Measurements from ENCODE around the gene ZSWIM4.
"Not testable (repeated sequence)": the region's sequence is repeated elsewhere in the genome, so short reads cannot be mapped to it uniquely, and the experiment has no call there.

ZSWIM4 gene

DNA sequence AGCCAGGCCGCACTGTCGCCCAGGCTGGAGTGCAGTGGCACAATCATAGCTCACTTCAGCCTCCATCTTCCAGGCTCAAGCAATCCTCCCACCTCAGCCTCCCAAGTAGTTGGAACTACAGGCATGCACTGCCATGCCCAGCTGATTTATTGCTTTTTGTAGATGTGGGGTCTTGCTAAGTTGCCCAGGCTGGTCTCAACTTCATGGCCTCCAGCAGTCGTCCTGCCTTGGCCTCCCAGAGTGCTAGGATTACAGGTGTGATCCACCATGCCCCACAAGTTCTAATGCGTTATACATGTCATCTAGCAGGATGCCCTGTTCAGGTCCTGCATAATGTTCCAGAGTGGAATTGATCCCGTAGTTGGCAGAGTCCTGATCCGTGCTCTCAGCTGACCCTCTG, 16.4 kb upstream of the ZSWIM4 start:
- H3K27ac ChIP-seq: no peak overlapping the region
- TF ChIP-seq, protein P1, sequence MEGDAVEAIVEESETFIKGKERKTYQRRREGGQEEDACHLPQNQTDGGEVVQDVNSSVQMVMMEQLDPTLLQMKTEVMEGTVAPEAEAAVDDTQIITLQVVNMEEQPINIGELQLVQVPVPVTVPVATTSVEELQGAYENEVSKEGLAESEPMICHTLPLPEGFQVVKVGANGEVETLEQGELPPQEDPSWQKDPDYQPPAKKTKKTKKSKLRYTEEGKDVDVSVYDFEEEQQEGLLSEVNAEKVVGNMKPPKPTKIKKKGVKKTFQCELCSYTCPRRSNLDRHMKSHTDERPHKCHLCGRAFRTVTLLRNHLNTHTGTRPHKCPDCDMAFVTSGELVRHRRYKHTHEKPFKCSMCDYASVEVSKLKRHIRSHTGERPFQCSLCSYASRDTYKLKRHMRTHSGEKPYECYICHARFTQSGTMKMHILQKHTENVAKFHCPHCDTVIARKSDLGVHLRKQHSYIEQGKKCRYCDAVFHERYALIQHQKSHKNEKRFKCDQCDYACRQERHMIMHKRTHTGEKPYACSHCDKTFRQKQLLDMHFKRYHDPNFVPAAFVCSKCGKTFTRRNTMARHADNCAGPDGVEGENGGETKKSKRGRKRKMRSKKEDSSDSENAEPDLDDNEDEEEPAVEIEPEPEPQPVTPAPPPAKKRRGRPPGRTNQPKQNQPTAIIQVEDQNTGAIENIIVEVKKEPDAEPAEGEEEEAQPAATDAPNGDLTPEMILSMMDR (IDR thresholded peaks at IDR 0.05): no peak
- TF ChIP-seq ZFX (IDR thresholded peaks at IDR 0.05; ENCODE audit: borderline replicate concordance): no peak

DNA sequence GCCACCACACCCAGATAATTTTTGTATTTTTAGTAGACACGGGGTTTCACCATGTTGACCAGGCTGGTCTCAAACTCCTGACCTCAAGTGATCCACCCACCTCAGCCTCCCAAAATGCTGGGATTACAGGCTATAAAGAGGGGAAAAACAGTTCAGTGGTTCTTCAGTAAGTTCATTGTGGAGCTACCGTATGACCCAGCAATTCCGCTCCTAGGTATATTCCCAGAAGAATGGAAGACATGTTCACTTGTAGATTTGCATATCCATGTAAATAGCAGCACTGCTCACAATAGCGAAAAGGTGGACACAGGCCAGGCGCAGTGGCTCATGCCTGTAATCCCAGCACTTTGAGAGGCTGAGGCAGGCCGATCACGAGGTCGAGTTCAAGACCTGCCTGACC, 15.4 kb upstream of the ZSWIM4 start:
- H3K27ac ChIP-seq: not testable (repeated sequence)

DNA sequence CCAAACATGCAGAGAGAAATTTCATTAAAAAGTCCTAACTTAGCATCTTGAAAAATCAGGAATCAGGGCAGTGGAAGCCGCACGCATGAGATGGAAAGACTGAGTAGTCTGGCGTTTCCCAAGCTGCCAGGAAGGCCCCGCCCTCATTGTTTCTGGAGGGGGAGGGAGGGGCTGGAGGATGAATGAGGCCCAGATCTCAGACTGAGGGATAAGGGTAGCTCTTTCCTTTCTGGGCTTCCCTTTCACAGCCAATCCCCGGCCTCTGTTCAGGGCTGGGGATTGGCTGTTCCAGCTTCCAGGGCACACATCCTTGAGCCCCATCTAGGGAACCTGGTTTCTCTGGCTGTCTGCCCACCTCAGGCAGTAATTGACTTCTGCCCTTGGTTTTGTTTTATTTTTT, 13.7 kb upstream of the ZSWIM4 start:
- no peak for TF ChIP-seq ZFX (IDR thresholded peaks at IDR 0.05; ENCODE audit: borderline replicate concordance)
- TF ChIP-seq, protein P1 (IDR thresholded peaks at IDR 0.05): no peak
- no peak overlapping the region for H3K27ac ChIP-seq

DNA sequence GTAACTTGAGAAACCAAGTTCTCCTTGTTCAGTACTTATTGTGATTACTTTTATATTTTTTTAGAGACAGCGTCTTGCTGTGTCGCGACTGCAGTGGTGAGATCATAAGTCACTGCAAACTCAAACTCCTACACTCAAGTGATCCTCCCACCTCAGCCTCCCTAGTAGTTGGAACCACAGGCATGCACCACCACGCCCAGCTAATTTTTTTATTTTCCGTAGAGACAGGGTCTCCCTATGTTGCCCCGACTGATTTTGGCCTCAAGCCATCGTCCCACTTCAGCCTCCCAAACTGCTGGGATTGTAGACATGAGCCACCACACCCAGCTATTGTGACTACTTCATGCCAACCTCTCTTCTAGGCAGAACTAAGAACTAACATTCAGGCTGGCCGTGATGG, 12.7 kb upstream of the ZSWIM4 start:
- no peak overlapping the region for H3K27ac ChIP-seq
- no peak for TF ChIP-seq ZFX (IDR thresholded peaks at IDR 0.05; ENCODE audit: borderline replicate concordance)
- TF ChIP-seq, protein P1 (IDR thresholded peaks at IDR 0.05): no peak

DNA sequence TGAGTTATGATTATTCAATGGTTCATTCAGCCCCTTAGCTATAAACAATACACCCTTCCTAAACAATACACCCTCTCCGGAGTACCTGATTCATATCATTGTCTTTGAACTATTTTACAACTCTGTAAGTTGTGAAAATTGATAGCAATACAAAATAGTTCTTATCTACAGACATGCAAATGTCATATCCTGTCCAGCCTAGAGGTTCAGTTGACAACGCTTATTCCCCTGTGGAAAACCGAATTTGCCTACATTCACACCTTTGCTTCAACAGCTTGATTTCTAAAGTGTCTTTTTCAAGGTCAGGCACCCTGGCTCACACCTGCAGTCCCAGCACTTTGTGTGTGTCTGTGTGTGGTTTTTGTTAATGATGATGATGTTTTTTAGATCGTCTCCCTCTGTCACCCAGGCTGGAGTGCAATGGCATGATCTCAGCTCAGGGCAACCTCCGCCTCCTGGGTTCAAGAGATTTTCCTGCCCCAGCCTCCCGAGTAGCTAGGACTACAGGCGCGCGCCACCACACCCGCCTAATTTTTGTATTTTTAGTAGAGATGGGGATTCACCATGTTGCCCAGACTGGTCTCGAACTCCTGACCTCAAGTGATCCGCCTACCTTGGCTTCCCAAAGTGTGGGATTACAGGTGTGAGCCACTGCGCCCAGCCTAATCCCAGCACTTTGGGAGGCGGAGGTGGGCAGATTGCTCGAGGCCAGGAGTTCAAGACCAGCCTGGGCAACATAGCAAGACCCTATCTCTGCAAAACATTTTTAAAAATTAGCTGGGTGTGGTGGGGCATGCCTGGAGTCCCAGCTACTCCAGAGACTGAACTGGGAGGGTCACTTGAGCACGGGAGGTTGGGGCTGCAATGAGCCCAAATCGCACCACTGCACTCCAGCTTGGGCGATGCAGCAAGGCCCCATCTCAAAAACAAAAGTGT, 11.4 kb upstream of the ZSWIM4 start:
- TF ChIP-seq, protein P1 (IDR thresholded peaks at IDR 0.05): no peak
- no peak overlapping the region for H3K27ac ChIP-seq

DNA sequence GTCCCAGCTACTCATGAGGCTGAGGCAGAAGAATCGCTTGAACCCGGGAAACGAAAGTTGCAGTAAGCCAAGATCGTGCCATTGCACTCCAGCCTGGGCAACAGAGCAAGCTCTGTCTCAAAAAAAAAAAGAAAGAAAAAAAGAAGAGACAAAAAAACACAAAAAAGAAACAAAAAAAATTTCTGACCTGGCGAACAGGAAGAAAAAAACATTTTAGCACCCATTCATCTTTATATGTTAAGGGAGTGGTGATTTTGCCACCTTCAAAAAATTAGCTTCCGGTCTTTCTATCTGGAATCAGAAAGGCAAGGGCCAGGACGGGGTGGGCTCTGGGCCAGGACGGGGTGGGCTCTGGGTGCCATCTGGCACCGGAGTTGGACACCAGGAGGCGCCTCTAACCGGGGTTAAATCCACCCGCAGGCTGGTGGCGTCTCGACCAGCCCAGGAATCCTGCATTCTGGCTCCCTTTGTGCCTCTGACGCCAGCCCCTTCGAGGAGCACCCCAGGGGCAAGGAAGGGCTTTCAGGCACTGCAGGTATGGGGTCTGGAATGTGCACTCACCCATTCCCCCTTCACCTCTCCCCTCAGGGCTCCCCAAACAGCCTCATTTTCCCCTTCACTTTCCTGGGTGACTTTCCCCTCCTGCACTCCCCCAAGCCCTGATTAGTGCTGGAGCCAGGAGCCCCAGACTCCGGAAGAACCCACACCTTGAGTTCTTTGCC, 10.4 kb upstream of the ZSWIM4 start:
- no peak overlapping the region for H3K27ac ChIP-seq
- no peak for TF ChIP-seq ZFX (IDR thresholded peaks at IDR 0.05; ENCODE audit: borderline replicate concordance)
- TF ChIP-seq, protein P1 (IDR thresholded peaks at IDR 0.05): peak; percentile 68

DNA sequence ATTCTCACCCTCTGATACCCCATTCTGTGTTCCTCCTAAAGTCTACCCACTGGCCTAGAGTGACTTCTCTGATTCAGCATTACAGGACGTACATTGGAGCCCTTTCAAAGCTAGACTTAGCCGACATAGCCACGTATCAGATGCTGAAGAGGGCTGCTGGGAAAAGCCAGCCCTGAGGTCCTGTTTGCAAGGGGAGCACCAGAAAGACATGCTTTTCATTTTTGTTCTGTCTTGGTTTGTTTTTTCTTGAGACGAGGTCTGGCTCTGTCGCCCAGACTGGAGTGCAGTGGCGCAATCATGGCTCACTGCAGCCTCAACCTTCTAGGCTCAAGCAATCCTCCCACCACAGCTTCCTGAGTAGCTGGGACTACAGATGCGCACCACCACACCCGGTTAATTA, 6.3 kb upstream of the ZSWIM4 start:
- no peak overlapping the region for H3K27ac ChIP-seq

More for the DNA sequence above, 6.3 kb upstream of the ZSWIM4 start:
- TF ChIP-seq, protein P1 (IDR thresholded peaks at IDR 0.05): no peak
- TF ChIP-seq ZFX (IDR thresholded peaks at IDR 0.05; ENCODE audit: borderline replicate concordance): no peak
